H1 (cell line): ENCODE results near the gene CCDC83. TPM values are rescaled to one million over a fixed set of nuclear protein-coding genes. Genes with fewer than 3 reads are reported as not detected.

Experiments
- CTCF ChIA-PET: fragments of 300-600 bp; sonication (Branson Sonifier 250); formaldehyde crosslinking; loops from one replicate; lab custom pipeline; 2021; ENCODE audit not compliant: partially characterized antibody; lab: Charles Lee
- POLR2A ChIA-PET: fragments of 300-600 bp; sonication (Branson Sonifier 250); formaldehyde crosslinking; loops from one replicate; lab custom pipeline; 2021; ENCODE audit warnings: inconsistent platforms; ENCODE audit not compliant: partially characterized antibody; lab: Charles Lee
- DNase-seq, 2 experiments: peaks; one replicate each; pipeline versions ENCODE4 v3.0.0 to v3.0.0-alpha.2; 2010 to 2022; ENCODE audit warnings: low spot score in 2 of 2, low read depth in 1 of 2, mixed read lengths in 1 of 2
- FAIRE-seq: peaks from 2 replicates; lab custom pipeline; 2011; peaks lifted over from hg19 to GRCh38; lab: Jason Lieb, UNC
- H2AFZ ChIP-seq: 2 replicates; pipeline ENCODE4 v1.8.1; 2012; ENCODE audit warnings: low read length, inconsistent platforms
- H2AK5ac ChIP-seq: 2 replicates; pipeline ENCODE4 v1.6.1; 2013; ENCODE audit warnings: low read depth, low read length
- H2BK120ac ChIP-seq: replicated peaks from 2 replicates; pipeline ENCODE3; 2013; ENCODE audit warnings: low read depth, low read length, inconsistent platforms
- H2BK12ac ChIP-seq: 2 replicates; pipeline ENCODE4 v1.6.1; 2013; ENCODE audit warnings: low read depth, low read length
- H2BK15ac ChIP-seq: 2 replicates; pipeline ENCODE4 v1.6.1; 2013; ENCODE audit warnings: low read length
- H2BK20ac ChIP-seq: 2 replicates; pipeline ENCODE4 v1.6.1; 2013; ENCODE audit warnings: low read length
- H2BK5ac ChIP-seq: 2 replicates; pipeline ENCODE4 v1.6.1; 2013; ENCODE audit warnings: low read depth, low read length
- H3K14ac ChIP-seq: 2 replicates; pipeline ENCODE4 v1.6.1; 2013; ENCODE audit warnings: inconsistent platforms; ENCODE audit not compliant: insufficient read length
- H3K18ac ChIP-seq: 2 replicates; pipeline ENCODE4 v1.6.1; 2013; ENCODE audit warnings: low read length; ENCODE audit errors: extremely low read depth
- H3K23ac ChIP-seq: 2 replicates; pipeline ENCODE4 v1.6.1; 2013; ENCODE audit warnings: inconsistent platforms; ENCODE audit not compliant: insufficient read length
- H3K23me2 ChIP-seq: 2 replicates; pipeline ENCODE4 v1.6.1; 2013; ENCODE audit warnings: low read depth, low read length
- H3K27ac ChIP-seq: 2 replicates; pipeline ENCODE4 v1.6.1; 2011; ENCODE audit warnings: low read depth, low read length, inconsistent platforms
- H3K27me3 ChIP-seq, 4 experiments: replicated peaks in 1 of 4; 1 replicate in 1 of 4; 2 replicates in 3 of 4; pipeline versions ENCODE4 v1.6.1 to v1.8.1; 2011 to 2013; ENCODE audit warnings: low read length in 3 of 4, mild to moderate bottlenecking in 3 of 4, inconsistent platforms in 2 of 4, mixed read lengths in 2 of 4, moderate library complexity in 1 of 4; ENCODE audit not compliant: control insufficient read depth in 3 of 4, insufficient read depth in 3 of 4; ENCODE audit errors: extremely low read depth in 1 of 4
- H3K36me3 ChIP-seq, 4 experiments: 2 replicates each; pipeline versions ENCODE4 v1.6.1 to v1.8.1; 2011 to 2013; ENCODE audit warnings: mild to moderate bottlenecking in 4 of 4, low read length in 3 of 4, moderate library complexity in 2 of 4, control low read depth in 1 of 4, inconsistent platforms in 1 of 4; ENCODE audit not compliant: insufficient read depth in 4 of 4, control insufficient read depth in 2 of 4
- H3K4ac ChIP-seq: replicated peaks from 2 replicates; pipeline ENCODE3; 2013; ENCODE audit warnings: low read length, low read depth, mixed read lengths, inconsistent platforms; ENCODE audit not compliant: insufficient read length
- H3K4me1 ChIP-seq, 4 experiments: replicated peaks in 1 of 4; 1 replicate in 1 of 4; 2 replicates in 3 of 4; pipeline versions ENCODE4 v1.6.1 to v1.8.1; 2011 to 2013; ENCODE audit warnings: low read length in 3 of 4, inconsistent platforms in 2 of 4, mixed read lengths in 1 of 4; ENCODE audit not compliant: insufficient read depth in 4 of 4, control insufficient read depth in 3 of 4
- H3K4me2 ChIP-seq, 2 experiments: 2 replicates each; pipeline versions ENCODE4 v1.6.1 to v1.8.1; 2011 to 2013; ENCODE audit warnings: low read depth in 2 of 2, low read length in 2 of 2, control low read depth in 1 of 2, inconsistent platforms in 1 of 2, mild to moderate bottlenecking in 1 of 2; ENCODE audit not compliant: insufficient read depth in 1 of 2
- H3K4me3 ChIP-seq, 4 experiments: fragments of 200-600, 300-600 bp in 1 of 4; sonication (generic), shearing (Covaris generic), sonication (Bioruptor Twin) in 1 of 4; 2 replicates each; pipeline versions ENCODE4 v1.5.1 to v1.8.1; 2011 to 2016; ENCODE audit warnings: low read length in 4 of 4, low read depth in 3 of 4, control low read depth in 2 of 4, inconsistent platforms in 2 of 4, mild to moderate bottlenecking in 2 of 4, mixed read lengths in 1 of 4, moderate library complexity in 1 of 4; ENCODE audit not compliant: insufficient read depth in 2 of 4; ENCODE audit errors: extremely low read depth in 1 of 4
- H3K56ac ChIP-seq: replicated peaks from 2 replicates; pipeline ENCODE3; 2013; ENCODE audit warnings: low read depth, mild to moderate bottlenecking, mixed read lengths, low read length, inconsistent platforms; ENCODE audit not compliant: insufficient read length
- H3K79me1 ChIP-seq: 2 replicates; pipeline ENCODE4 v1.6.1; 2013; ENCODE audit warnings: low read depth, low read length, control low read depth
- H3K79me2 ChIP-seq, 2 experiments: 2 replicates each; pipeline versions ENCODE4 v1.6.1 to v1.8.1; 2012 to 2013; ENCODE audit warnings: low read length in 2 of 2, mild to moderate bottlenecking in 2 of 2, inconsistent platforms in 1 of 2; ENCODE audit not compliant: insufficient read depth in 2 of 2, control insufficient read depth in 1 of 2
- H3K9ac ChIP-seq, 4 experiments: replicated peaks in 1 of 4; 1 replicate in 1 of 4; 2 replicates in 3 of 4; pipeline versions ENCODE4 v1.6.1 to v1.8.1; 2011 to 2013; ENCODE audit warnings: low read depth in 3 of 4, low read length in 3 of 4, control low read depth in 2 of 4, mild to moderate bottlenecking in 2 of 4, moderate library complexity in 2 of 4, inconsistent platforms in 1 of 4; ENCODE audit errors: extremely low read depth in 1 of 4
- H3K9me3 ChIP-seq, 2 experiments: 2 replicates each; pipeline versions ENCODE4 v1.6.1 to v1.8.1; 2012 to 2013; ENCODE audit warnings: mild to moderate bottlenecking in 2 of 2, moderate library complexity in 2 of 2, control low read depth in 1 of 2, inconsistent platforms in 1 of 2, low read depth in 1 of 2, low read length in 1 of 2, mixed read lengths in 1 of 2; ENCODE audit not compliant: insufficient read depth in 2 of 2
- H4K20me1 ChIP-seq, 2 experiments: replicated peaks in 1 of 2; 2 replicates each; pipeline versions ENCODE3 to v1.8.1; 2011 to 2013; ENCODE audit warnings: inconsistent platforms in 2 of 2, low read length in 2 of 2, mild to moderate bottlenecking in 1 of 2; ENCODE audit not compliant: insufficient read depth in 2 of 2, control insufficient read depth in 1 of 2
- H4K5ac ChIP-seq: 2 replicates; pipeline ENCODE4 v1.6.1; 2013; ENCODE audit warnings: low read length, low read depth, mixed read lengths, inconsistent platforms; ENCODE audit not compliant: insufficient read length
- H4K8ac ChIP-seq: 2 replicates; pipeline ENCODE4 v1.8.0; 2013; ENCODE audit warnings: mild to moderate bottlenecking, moderate library complexity, low read length, inconsistent platforms; ENCODE audit not compliant: insufficient read depth; ENCODE audit errors: extremely low read depth
- H4K91ac ChIP-seq: replicated peaks from 2 replicates; pipeline ENCODE3; 2013; ENCODE audit warnings: low read length, mixed read lengths, inconsistent platforms; ENCODE audit not compliant: insufficient read length
- ATF2 ChIP-seq: IDR thresholded peaks from 2 replicates; pipeline ENCODE4 v1.6.1; 2012; ENCODE audit warnings: low read length, inconsistent platforms
- ATF3 ChIP-seq: IDR thresholded peaks from 2 replicates; pipeline ENCODE4 v1.6.1; 2011; ENCODE audit warnings: low read depth, mild to moderate bottlenecking, low read length; ENCODE audit not compliant: insufficient read depth
- BACH1 ChIP-seq: IDR thresholded peaks from 2 replicates; pipeline ENCODE4 v1.6.1; 2012; ENCODE audit warnings: low read length, improper control_type of control experiment
- CHD2 ChIP-seq: IDR thresholded peaks from 2 replicates; pipeline ENCODE4 v1.6.1; 2012; ENCODE audit warnings: low read length, improper control_type of control experiment
- EGR1 ChIP-seq: IDR thresholded peaks from 2 replicates; pipeline ENCODE4 v1.6.1; 2011; ENCODE audit warnings: low read depth, low read length, borderline replicate concordance
- FOSL1 ChIP-seq: IDR thresholded peaks from 2 replicates; pipeline ENCODE4 v1.6.1; 2011; ENCODE audit warnings: mild to moderate bottlenecking, low read depth, low read length, moderate library complexity; ENCODE audit not compliant: insufficient read depth
- GTF2F1 ChIP-seq: IDR thresholded peaks from 2 replicates; pipeline ENCODE4 v1.6.1; 2012; ENCODE audit warnings: low read depth, low read length, improper control_type of control experiment, borderline replicate concordance
- SIRT6 ChIP-seq: IDR thresholded peaks from one replicate; pipeline ENCODE4 v1.7.1; 2012; ENCODE audit warnings: low read length, inconsistent platforms
- SP1 ChIP-seq: IDR thresholded peaks from 2 replicates; pipeline ENCODE4 v1.6.1; 2011; ENCODE audit warnings: low read depth, low read length
- TEAD4 ChIP-seq: IDR thresholded peaks from 2 replicates; pipeline ENCODE4 v1.6.1; 2012; ENCODE audit warnings: low read depth, low read length, inconsistent platforms, mixed read lengths
- USF2 ChIP-seq: IDR thresholded peaks from 2 replicates; pipeline ENCODE4 v1.6.1; 2011; ENCODE audit warnings: low read length, improper control_type of control experiment
- ZNF274 ChIP-seq: IDR thresholded peaks from 2 replicates; pipeline ENCODE4 v1.7.0; 2012; ENCODE audit warnings: low read length, borderline replicate concordance; ENCODE audit errors: extremely low read depth
- WGBS, 2 experiments: shearing (Covaris generic) in 1 of 2; methylation state at CpG; one replicate each; pipeline versions ENCODE4 v1.1.6 to v1.1.7; 2013 to 2015; ENCODE audit warnings: low lambda C conversion rate in 2 of 2, mixed read lengths in 2 of 2, inconsistent platforms in 1 of 2, low coverage in 1 of 2, missing lambda C conversion rate in 1 of 2; ENCODE audit not compliant: insufficient replicate concordance in 2 of 2, insufficient coverage in 1 of 2, insufficient read length in 1 of 2; ENCODE audit errors: extremely low coverage in 1 of 2, missing lambda C conversion rate in 1 of 2; 5-methylcytosine and 5-hydroxymethylcytosine counted together
- polyA plus RNA-seq, 7 experiments: library from polyadenylated mRNA; depleted of rRNA in 3 of 7; stranded (reverse) in 5 of 7; unstranded in 2 of 7; fragments of >200 nt in 5 of 7; fragments of 200-250 nt in 2 of 7; gene quantifications; 1 replicate in 5 of 7; 2 replicates in 1 of 7; 4 replicates in 1 of 7; pipeline versions ENCODE4 v1.2.1 to v1.2.3, GENCODE V29; 2011 to 2013; ENCODE audit warnings: missing spikeins in 2 of 7, mixed read lengths in 2 of 7
- total RNA-seq: library from RNA; stranded (reverse); fragmentation: NEBNext Ultra II Directional; extraction: Animal tissue kit (Norgen Biotek cat#: 25700); gene quantifications from 2 replicates; pipeline ENCODE4 v1.2.1, GENCODE V29; 2021

Gene CCDC83
- total and polyA plus RNA-seq, 2 of the 8 experiments (the other 6 are each of a cell fraction or from before 2014, with no cell fraction given) = not detected

GRCh38 chr11:85902353-85902752 lies 47.2 kb downstream of the CCDC83 start:
- no peak overlapping the region for H3K18ac ChIP-seq
- no peak overlapping the region for H3K4me2 ChIP-seq
- H2BK120ac ChIP-seq = no peak overlapping the region
- H4K8ac ChIP-seq = no peak overlapping the region
- H4K5ac ChIP-seq = no peak overlapping the region
- H2BK5ac ChIP-seq = no peak overlapping the region
- FAIRE-seq (no peak), DNase-seq (no peak)
- no peak overlapping the region for H3K27ac ChIP-seq
- no peak overlapping the region for H2BK12ac ChIP-seq
- CTCF ChIA-PET = interaction anchor here (1.0 kb wide), 1 partner anchor 316 kb away, joined by 3 read pairs; no protein-coding TSS in a partner anchor
- H2BK20ac ChIP-seq = no peak overlapping the region
- 0 out of 2 replicates have a peak, but pooled peaks cover 3% of the 10 kb centered on the region for H3K23me2 ChIP-seq
- no peaks in the 10 kb centered on the region for H3K79me2 ChIP-seq
- 89% methylated on average over 3 of the region's 3 CpGs; no CpG with 5 or more reads in 1 of the 2 experiments for whole genome bisulfite sequencing, 2 experiments
- H3K23ac ChIP-seq = no peak overlapping the region
- no peak overlapping the region for H3K9ac ChIP-seq
- POLR2A ChIA-PET = no interaction called here
- H2BK15ac ChIP-seq = no peak overlapping the region
- no peaks in the 10 kb centered on the region for H3K79me1 ChIP-seq
- no peak overlapping the region for H3K4ac ChIP-seq
- no peak overlapping the region for H4K91ac ChIP-seq
- no peak overlapping the region for H2AFZ ChIP-seq
- no peaks in the 10 kb centered on the region for H3K27me3 ChIP-seq
- H4K20me1 ChIP-seq = no peaks in the 10 kb centered on the region
- H3K56ac ChIP-seq = no peak overlapping the region
- no peak overlapping the region for H2AK5ac ChIP-seq
- no peaks in the 10 kb centered on the region for H3K9me3 ChIP-seq
- H3K4me3 ChIP-seq = no peak overlapping the region
- no peaks in the 10 kb centered on the region for H3K4me1 ChIP-seq
- H3K36me3 ChIP-seq = no peaks in the 10 kb centered on the region
- no peak overlapping the region for H3K14ac ChIP-seq
- no peak for TF ChIP-seq USF2
- no peak for TF ChIP-seq SP1
- TF ChIP-seq ATF2 = no peak
- TF ChIP-seq BACH1 = no peak
- TF ChIP-seq EGR1 = no peak
- no peak for TF ChIP-seq CHD2
- no peak for TF ChIP-seq ATF3
- no peak for TF ChIP-seq TEAD4
- TF ChIP-seq ZNF274 = no peak
- no peak for TF ChIP-seq FOSL1
- TF ChIP-seq GTF2F1 = no peak
- no peak for TF ChIP-seq SIRT6
